Kidney epithelial cell (primary cell): ENCODE measurements around the gene SV2B. TPM values are rescaled to one million over a fixed set of nuclear protein-coding genes. Genes with fewer than 3 reads are reported as not detected.

Experiments used
- DNase-seq: peaks from one replicate; pipeline ENCODE4 v3.0.0-alpha.2; 2010; ENCODE audit warnings: low read depth
- H3K27me3 ChIP-seq: 2 replicates; pipeline ENCODE4 v1.6.0; 2011; ENCODE audit warnings: low read length; ENCODE audit not compliant: control insufficient read depth, insufficient read depth
- H3K36me3 ChIP-seq: 2 replicates; pipeline ENCODE4 v1.5.1; 2011; ENCODE audit warnings: low read length; ENCODE audit not compliant: control insufficient read depth, insufficient read depth
- H3K4me3 ChIP-seq: 2 replicates; pipeline ENCODE4 v1.5.1; 2011; ENCODE audit warnings: low read depth, mild to moderate bottlenecking, control low read depth, low read length
- total RNA-seq: library from RNA; depleted of rRNA; stranded (reverse); fragments of >200 nt; gene quantifications from 2 replicates; pipeline ENCODE4 v1.2.3, GENCODE V29; 2015
- TF ChIP-seq, protein P1 (sequence below): IDR thresholded peaks from 2 replicates; pipeline ENCODE4 v1.5.1; 2011; ENCODE audit warnings: mild to moderate bottlenecking, moderate library complexity, low read length, control low read depth, inconsistent platforms; ENCODE audit not compliant: insufficient read depth, poor library complexity, severe bottlenecking

The SV2B gene
- total RNA-seq, 1 donor from 2014 or later: 1.8 TPM

DNA sequence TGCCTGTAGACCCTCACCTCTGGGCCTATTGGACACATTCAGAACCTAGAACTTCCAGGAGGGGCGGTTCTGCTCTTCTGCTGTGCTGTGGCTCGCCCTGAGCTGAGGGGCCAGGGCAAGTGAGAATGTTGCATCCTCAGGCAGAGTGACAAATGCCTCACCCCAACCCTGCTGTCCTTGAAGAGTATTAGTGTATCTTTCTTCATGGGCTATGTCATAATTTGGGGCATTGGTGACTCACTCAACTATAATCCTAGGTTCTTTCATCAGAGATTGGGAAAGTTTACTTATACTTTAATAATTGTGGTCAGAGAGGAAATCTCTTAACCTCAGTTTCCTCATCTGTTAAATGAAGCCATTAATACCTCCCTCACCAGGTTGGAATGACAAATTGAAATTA, 143.8 kb downstream of the SV2B start:
- no peak overlapping the region for H3K4me3 ChIP-seq
- TF ChIP-seq, protein P1, sequence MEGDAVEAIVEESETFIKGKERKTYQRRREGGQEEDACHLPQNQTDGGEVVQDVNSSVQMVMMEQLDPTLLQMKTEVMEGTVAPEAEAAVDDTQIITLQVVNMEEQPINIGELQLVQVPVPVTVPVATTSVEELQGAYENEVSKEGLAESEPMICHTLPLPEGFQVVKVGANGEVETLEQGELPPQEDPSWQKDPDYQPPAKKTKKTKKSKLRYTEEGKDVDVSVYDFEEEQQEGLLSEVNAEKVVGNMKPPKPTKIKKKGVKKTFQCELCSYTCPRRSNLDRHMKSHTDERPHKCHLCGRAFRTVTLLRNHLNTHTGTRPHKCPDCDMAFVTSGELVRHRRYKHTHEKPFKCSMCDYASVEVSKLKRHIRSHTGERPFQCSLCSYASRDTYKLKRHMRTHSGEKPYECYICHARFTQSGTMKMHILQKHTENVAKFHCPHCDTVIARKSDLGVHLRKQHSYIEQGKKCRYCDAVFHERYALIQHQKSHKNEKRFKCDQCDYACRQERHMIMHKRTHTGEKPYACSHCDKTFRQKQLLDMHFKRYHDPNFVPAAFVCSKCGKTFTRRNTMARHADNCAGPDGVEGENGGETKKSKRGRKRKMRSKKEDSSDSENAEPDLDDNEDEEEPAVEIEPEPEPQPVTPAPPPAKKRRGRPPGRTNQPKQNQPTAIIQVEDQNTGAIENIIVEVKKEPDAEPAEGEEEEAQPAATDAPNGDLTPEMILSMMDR: no peak
- DNase-seq: no peak

GRCh38 chr15:91244919-91245318, 144.9 kb downstream of the SV2B start:
- Histone ChIP-seq H3K4me3 (no peak overlapping the region), H3K27me3 (no peaks in the 10 kb centered on the region), H3K36me3 (no peaks in the 10 kb centered on the region)
- no peak for DNase-seq
- TF ChIP-seq, protein P1: no peak

More for the DNA sequence above, 143.8 kb downstream of the SV2B start:
- Histone ChIP-seq H3K27me3 (no peaks in the 10 kb centered on the region), H3K36me3 (no peaks in the 10 kb centered on the region)

DNA sequence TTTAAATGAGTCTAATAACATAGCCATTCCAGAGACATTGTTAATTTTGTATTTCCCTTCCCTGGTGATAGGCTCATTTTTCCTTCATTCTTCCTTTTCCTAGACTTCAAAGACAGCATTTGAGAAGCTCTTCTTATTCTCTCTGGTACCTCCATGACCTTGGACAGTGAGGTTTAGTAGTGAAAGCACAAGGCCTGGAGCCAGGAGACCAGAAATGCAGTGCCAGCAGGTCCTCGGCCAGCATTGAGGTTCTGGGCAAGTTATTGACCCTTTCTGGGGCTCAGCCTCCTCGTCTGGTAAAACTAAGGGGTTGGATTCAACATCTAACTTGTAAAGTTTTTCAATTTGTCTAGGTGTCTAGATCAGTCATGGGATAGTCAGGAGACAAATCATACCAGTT, 146.9 kb downstream of the SV2B start:
- Histone ChIP-seq H3K27me3 (no peaks in the 10 kb centered on the region), H3K4me3 (no peak overlapping the region), H3K36me3 (no peaks in the 10 kb centered on the region)
- no peak for DNase-seq
- TF ChIP-seq, protein P1: no peak

DNA sequence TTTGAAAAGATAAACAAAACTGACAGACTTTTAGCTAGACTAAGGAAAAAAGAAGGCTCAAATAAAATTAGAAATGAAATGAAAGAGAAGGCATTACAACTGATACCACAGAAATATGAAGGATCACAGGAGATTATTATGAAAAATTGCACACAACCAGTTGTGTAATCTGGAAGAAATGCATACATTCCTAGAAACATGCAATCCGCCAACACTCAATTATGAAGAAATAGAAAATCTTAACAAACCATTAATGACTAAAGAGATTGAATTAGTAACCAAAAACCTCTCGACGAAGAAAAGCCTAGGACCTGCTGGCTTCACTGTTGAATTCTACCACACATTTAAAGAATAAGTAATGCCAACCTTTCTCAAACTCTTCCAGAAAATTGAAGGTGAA, 149.5 kb downstream of the SV2B start:
- Histone ChIP-seq H3K27me3 (no peaks in the 10 kb centered on the region), H3K36me3 (no peaks in the 10 kb centered on the region), H3K4me3 (no peak overlapping the region)
- no peak for DNase-seq
- TF ChIP-seq, protein P1: no peak

DNA sequence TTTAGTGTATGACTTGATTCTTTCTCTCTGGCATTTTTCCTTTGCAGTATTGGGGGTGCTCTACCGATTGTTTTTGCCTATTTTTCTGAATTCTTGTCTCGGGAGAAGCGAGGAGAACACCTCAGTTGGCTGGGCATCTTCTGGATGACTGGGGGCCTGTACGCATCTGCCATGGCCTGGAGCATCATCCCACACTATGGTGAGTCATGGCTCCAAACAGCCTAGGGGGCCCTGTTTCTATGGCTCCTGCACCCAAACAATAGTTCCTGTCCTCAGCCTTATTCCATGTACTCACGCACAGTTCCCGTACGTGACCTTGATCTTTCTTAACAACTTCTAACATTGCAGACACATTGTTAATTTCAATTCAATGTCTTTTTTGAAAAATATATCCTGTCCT, 152.3 kb downstream of the SV2B start:
- TF ChIP-seq, protein P1: no peak
- H3K4me3 ChIP-seq: no peak overlapping the region
- H3K36me3 ChIP-seq: no peaks in the 10 kb centered on the region
- DNase-seq: no peak
- no peaks in the 10 kb centered on the region for H3K27me3 ChIP-seq

- H3K4me3 ChIP-seq: no peak overlapping the region
- H3K27me3 ChIP-seq: no peaks in the 10 kb centered on the region
- H3K36me3 ChIP-seq: no peaks in the 10 kb centered on the region
- no peak for DNase-seq
- TF ChIP-seq, protein P1: no peak
Measured at GRCh38 chr15:91252756-91253155, 152.7 kb downstream of the SV2B start.
